Measurements from ENCODE around the gene POLR2I. TPM values are rescaled to one million over a fixed set of nuclear protein-coding genes. Genes with fewer than 3 reads are reported as not detected.

Gene POLR2I
- total RNA-seq, result 91.3 and 94.6 TPM in 2 replicates

GRCh38 chr19:36114721-36115452 is at the start of gene POLR2I:
Gene POLR2I (minus strand): TSS chr19:36114875. CDS start chr19:36114856, 19 bp downstream.

GRCh38 chr19:36152352-36153091 is 37.8 kb upstream of the POLR2I start, which contains the start of gene COX7A1:
Gene COX7A1 (minus strand): TSS chr19:36152447. CDS start chr19:36152407, 40 bp downstream.

GRCh38 chr19:36139473-36140303 is 25.0 kb upstream of the POLR2I start, which contains the start of gene CAPNS1:
Gene CAPNS1 (plus strand): TSS chr19:36140066. CDS start chr19:36141012, 946 bp downstream.

GRCh38 chr19:36115453-36116343 is 1.0 kb upstream of the POLR2I start, which contains the start of gene TBCB:
Gene TBCB (plus strand): TSS chr19:36115468. CDS start chr19:36115561, 93 bp downstream.

GRCh38 chr19:36110487-36111199 is 4.0 kb downstream of the POLR2I start, which contains the start of gene OVOL3:
Gene OVOL3 (plus strand): TSS chr19:36111143. CDS start chr19:36111203, 60 bp downstream.

Other genes with a start within 250 kb of the POLR2I start
- 1.3 and 8.4 TPM in 2 replicates for gene APLP1, start 246.3 kb downstream of the POLR2I start, total RNA-seq
- 3.1 and 3.5 TPM in 2 replicates for gene NFKBID, start 214.3 kb downstream of the POLR2I start, total RNA-seq
- gene HCST, start 212.3 kb downstream of the POLR2I start, total RNA-seq, result not detected in 2 replicates
- not detected in 2 replicates for gene TYROBP, start 206.6 kb downstream of the POLR2I start, total RNA-seq
- 2.5 and 2.8 TPM in 2 replicates for gene LRFN3, start 178.5 kb downstream of the POLR2I start, total RNA-seq
- 9.8 and 12.1 TPM in 2 replicates for gene SDHAF1, start 119.7 kb downstream of the POLR2I start, total RNA-seq
- 0.06 TPM in 1 of 2 replicates, not detected in the other for gene SYNE4, start 106.1 kb downstream of the POLR2I start, total RNA-seq
- 7.4 and 9.4 TPM in 2 replicates for gene ALKBH6, start 100.7 kb downstream of the POLR2I start, total RNA-seq
- 0.81 and 6.7 TPM in 2 replicates for gene CLIP3, start 82.0 kb downstream of the POLR2I start, total RNA-seq
- gene THAP8, start 60.6 kb downstream of the POLR2I start, total RNA-seq, result 0.31 and 0.65 TPM in 2 replicates
- gene WDR62, start 60.0 kb downstream of the POLR2I start, total RNA-seq, result 3.9 and 4.4 TPM in 2 replicates
- gene OVOL3, start 3.7 kb downstream of the POLR2I start, total RNA-seq, result not detected in 2 replicates
- gene TBCB, start 593 bp upstream of the POLR2I start, total RNA-seq, result 189 and 207 TPM in 2 replicates
- 343 and 488 TPM in 2 replicates for gene CAPNS1, start 25.2 kb upstream of the POLR2I start, total RNA-seq
- 27.5 and 56.7 TPM in 2 replicates for gene COX7A1, start 37.6 kb upstream of the POLR2I start, total RNA-seq
- gene ZNF565, start 99.8 kb upstream of the POLR2I start, total RNA-seq, result 2.4 and 4.8 TPM in 2 replicates
- gene ZNF146, start 100.2 kb upstream of the POLR2I start, total RNA-seq, result 41.9 and 139 TPM in 2 replicates